Measurements from ENCODE around the gene STARD6.

GRCh38 chr18:54382733-54383252 lies 25.1 kb upstream of the STARD6 start:
- no peak for TF ChIP-seq EZH2 (IDR thresholded peaks at IDR 0.05; ENCODE audit: low read length)
- no peak for TF ChIP-seq CTCF (optimal IDR thresholded peaks at IDR 0.05 in 1 of 3, IDR thresholded peaks at IDR 0.05 in 1 of 3, conservative IDR thresholded peaks at IDR 0.05 in 1 of 3; ENCODE audit: extremely low read depth in 1 of 3, insufficient read depth in 2 of 3, low read length in 3 of 3)

All from keratinocyte (primary cell).